SU-DHL-6 (cell line): Measurements from ENCODE around the gene TOMT.
"Not testable (repeated sequence)": the region's sequence is repeated elsewhere in the genome, so short reads cannot be mapped to it uniquely, and the experiment has no call there.

Experiments
- H2AFZ ChIP-seq: fragments of 200-600 bp; sonication (generic); 2 replicates; pipeline ENCODE4 v1.6.1; 2014; ENCODE audit warnings: low read depth, mild to moderate bottlenecking, moderate library complexity, mixed read lengths, antibody characterized with exemption, low read length; ENCODE audit not compliant: severe bottlenecking
- H3F3A ChIP-seq: fragments of 200-600 bp; shearing (Covaris generic); 2 replicates; pipeline ENCODE4 v1.6.0; 2016; ENCODE audit warnings: antibody characterized with exemption, mild to moderate bottlenecking; ENCODE audit not compliant: insufficient read depth
- H3K27ac ChIP-seq: fragments of 200-600 bp; sonication (generic); 2 replicates; pipeline ENCODE4 v1.5.1; 2016; ENCODE audit warnings: low read depth, mild to moderate bottlenecking, low read length, moderate library complexity, mixed read lengths
- H3K27me3 ChIP-seq: fragments of 200-600 bp; sonication (generic), shearing (Covaris generic); 2 replicates; pipeline ENCODE4 v1.6.0; 2014; ENCODE audit warnings: mild to moderate bottlenecking, low read length
- H3K36me3 ChIP-seq: fragments of 200-600 bp; sonication (generic); 2 replicates; pipeline ENCODE4 v1.6.1; 2014; ENCODE audit warnings: mild to moderate bottlenecking, low read length, mixed read lengths
- H3K4me2 ChIP-seq: fragments of 300-600, 200-600 bp; shearing (Covaris generic), sonication (generic); 2 replicates; pipeline ENCODE4 v1.6.0; 2014; ENCODE audit warnings: low read length, low read depth, mild to moderate bottlenecking; ENCODE audit not compliant: poor library complexity, severe bottlenecking
- H3K4me3 ChIP-seq: fragments of 200-600 bp; sonication (generic); 2 replicates; pipeline ENCODE4 v1.5.1; 2014; ENCODE audit warnings: antibody characterized with exemption, low read length, mild to moderate bottlenecking, mixed read lengths; ENCODE audit not compliant: insufficient read depth, poor library complexity, severe bottlenecking
- H3K79me2 ChIP-seq: fragments of 200-600 bp; sonication (generic); 2 replicates; pipeline ENCODE4 v1.6.1; 2014; ENCODE audit warnings: mild to moderate bottlenecking, low read length, moderate library complexity; ENCODE audit not compliant: insufficient read depth
- H3K9ac ChIP-seq: fragments of 200-600 bp; sonication (generic); 2 replicates; pipeline ENCODE4 v1.7.0; 2014; ENCODE audit warnings: mild to moderate bottlenecking, low read length
- H3K9me2 ChIP-seq: fragments of 200-600 bp; sonication (generic); replicated peaks from 2 replicates; pipeline ENCODE4 v1.6.1; 2014; ENCODE audit warnings: low read length; ENCODE audit not compliant: insufficient read depth
- H3K9me3 ChIP-seq: fragments of 200-600 bp; sonication (generic); 2 replicates; pipeline ENCODE4 v1.6.1; 2014; ENCODE audit warnings: low read length, mixed read lengths; ENCODE audit not compliant: insufficient read depth
- H4K20me1 ChIP-seq: fragments of 200-600 bp; sonication (generic); 2 replicates; pipeline ENCODE4 v1.6.1; 2014; ENCODE audit warnings: low read depth, mild to moderate bottlenecking, antibody characterized with exemption, low read length, moderate library complexity, mixed read lengths
- EZH2phosphoT487 ChIP-seq: fragments of 200-600 bp; sonication (generic), shearing (Covaris generic); conservative IDR thresholded peaks from 2 replicates; pipeline ENCODE4 v1.6.1; 2018; ENCODE audit warnings: mild to moderate bottlenecking, antibody characterized with exemption, low read length, moderate library complexity, mixed read lengths
- TF ChIP-seq, protein P1 (sequence below): fragments of 200-600 bp; sonication (generic); IDR thresholded peaks from one replicate; pipeline ENCODE4 v1.5.1; 2017; ENCODE audit warnings: antibody characterized with exemption, mild to moderate bottlenecking, low read length, moderate library complexity; ENCODE audit not compliant: insufficient read depth, poor library complexity, severe bottlenecking

Gene TOMT

DNA sequence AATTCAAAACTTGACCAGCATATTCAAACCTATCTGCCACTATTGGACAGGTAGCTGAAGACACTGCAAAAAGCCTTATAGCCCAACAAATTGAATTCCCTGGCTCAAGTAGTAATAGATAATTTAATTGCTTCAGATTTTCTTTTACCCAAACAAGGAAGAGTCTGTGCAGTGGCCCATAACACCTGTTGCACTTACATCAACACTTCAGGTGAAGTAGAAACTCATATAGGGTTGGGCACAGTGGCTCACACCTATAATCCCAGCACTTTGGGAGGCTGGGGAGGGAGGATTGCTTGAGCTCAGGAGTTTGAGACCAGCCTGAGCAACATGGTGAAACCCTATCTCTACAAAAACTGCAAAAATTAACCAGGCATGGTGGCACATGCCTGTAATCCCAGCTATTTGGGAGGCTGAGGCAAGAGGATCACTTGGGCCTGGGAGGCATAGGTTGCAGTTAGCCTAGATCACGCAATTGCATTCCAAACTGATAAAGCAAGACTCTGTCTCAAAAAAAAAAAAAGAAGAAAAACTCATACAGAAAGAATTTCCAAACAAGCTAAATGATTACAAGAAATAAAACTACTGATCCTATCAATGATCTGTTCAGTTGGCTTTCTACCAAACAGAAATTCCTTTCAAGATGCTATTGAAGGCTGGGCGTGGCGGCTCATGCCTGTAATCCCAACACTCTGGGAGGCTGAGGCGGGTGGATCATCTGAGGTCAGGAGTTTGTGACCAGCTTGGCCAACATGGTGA, 39.3 kb downstream of the TOMT start:
- Histone ChIP-seq H4K20me1 (no peaks in the 10 kb centered on the region), H3K9me2 (no peaks in the 10 kb centered on the region), H3K4me2 (no peak overlapping the region), H3F3A (no peaks in the 10 kb centered on the region), H3K9ac (no peak overlapping the region), H3K9me3 (no peaks in the 10 kb centered on the region), H3K36me3 (no peaks in the 10 kb centered on the region), H3K27me3 (no peaks in the 10 kb centered on the region), H2AFZ (no peak overlapping the region), H3K79me2 (no peaks in the 10 kb centered on the region), H3K27ac (no peak overlapping the region), H3K4me3 (no peak overlapping the region)
- TF ChIP-seq EZH2phosphoT487, result no peak
- TF ChIP-seq, protein P1, sequence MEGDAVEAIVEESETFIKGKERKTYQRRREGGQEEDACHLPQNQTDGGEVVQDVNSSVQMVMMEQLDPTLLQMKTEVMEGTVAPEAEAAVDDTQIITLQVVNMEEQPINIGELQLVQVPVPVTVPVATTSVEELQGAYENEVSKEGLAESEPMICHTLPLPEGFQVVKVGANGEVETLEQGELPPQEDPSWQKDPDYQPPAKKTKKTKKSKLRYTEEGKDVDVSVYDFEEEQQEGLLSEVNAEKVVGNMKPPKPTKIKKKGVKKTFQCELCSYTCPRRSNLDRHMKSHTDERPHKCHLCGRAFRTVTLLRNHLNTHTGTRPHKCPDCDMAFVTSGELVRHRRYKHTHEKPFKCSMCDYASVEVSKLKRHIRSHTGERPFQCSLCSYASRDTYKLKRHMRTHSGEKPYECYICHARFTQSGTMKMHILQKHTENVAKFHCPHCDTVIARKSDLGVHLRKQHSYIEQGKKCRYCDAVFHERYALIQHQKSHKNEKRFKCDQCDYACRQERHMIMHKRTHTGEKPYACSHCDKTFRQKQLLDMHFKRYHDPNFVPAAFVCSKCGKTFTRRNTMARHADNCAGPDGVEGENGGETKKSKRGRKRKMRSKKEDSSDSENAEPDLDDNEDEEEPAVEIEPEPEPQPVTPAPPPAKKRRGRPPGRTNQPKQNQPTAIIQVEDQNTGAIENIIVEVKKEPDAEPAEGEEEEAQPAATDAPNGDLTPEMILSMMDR, result no peak

DNA sequence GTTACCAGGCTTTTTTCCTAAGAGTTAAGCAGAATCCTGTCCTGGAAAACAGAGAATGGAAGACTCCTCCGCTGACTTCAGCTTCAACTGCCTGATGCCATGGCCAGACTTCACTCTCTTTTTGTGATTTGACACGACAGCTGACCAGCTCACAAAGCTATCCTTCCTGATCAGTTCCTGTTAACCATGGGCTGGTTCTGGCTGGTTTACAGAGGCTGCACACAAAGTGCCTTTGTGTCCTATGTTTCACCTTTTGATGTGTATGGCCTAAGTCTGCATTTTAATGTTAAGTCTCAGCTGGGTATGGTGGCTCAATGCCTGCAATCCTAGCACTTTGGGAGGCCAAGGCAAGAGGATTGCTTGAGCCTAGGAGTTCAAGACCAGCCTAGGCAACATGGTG, 40.9 kb downstream of the TOMT start:
- Histone ChIP-seq H3K27ac (no peak overlapping the region), H3K27me3 (no peaks in the 10 kb centered on the region), H3K36me3 (no peaks in the 10 kb centered on the region), H3K9ac (no peak overlapping the region), H3K4me3 (no peak overlapping the region), H3K4me2 (no peak overlapping the region), H3K9me3 (no peaks in the 10 kb centered on the region), H3F3A (no peaks in the 10 kb centered on the region), H3K79me2 (no peaks in the 10 kb centered on the region), H4K20me1 (no peaks in the 10 kb centered on the region), H3K9me2 (no peaks in the 10 kb centered on the region), H2AFZ (no peak overlapping the region)
- no peak for TF ChIP-seq EZH2phosphoT487
- TF ChIP-seq, protein P1, result no peak

DNA sequence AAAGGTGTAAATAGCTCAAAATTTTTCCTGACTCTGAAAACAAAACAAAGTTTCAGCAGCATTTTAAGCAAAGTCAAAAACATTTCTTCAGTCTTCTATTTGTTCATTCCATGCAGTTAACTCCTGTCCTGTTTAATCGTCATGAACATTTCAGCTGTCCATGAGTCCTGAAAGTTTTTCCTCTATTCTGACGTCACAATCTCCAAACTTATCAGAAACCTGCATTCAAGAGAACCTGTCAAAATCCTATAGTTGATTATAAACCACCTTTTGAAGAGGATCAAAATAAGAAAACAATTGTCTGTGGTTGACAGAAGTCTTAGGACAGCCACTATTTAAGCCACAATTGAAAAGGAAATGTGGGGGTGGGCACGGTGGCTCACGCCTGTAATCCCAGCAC, 45.2 kb downstream of the TOMT start:
- Histone ChIP-seq H3K27me3 (no peaks in the 10 kb centered on the region), H3K9me3 (no peaks in the 10 kb centered on the region), H3F3A (no peaks in the 10 kb centered on the region), H3K4me2 (no peak overlapping the region), H3K9ac (no peak overlapping the region), H2AFZ (no peak overlapping the region), H3K36me3 (no peaks in the 10 kb centered on the region), H3K4me3 (no peak overlapping the region), H3K79me2 (no peaks in the 10 kb centered on the region), H3K27ac (no peak overlapping the region), H3K9me2 (no peaks in the 10 kb centered on the region), H4K20me1 (no peaks in the 10 kb centered on the region)
- TF ChIP-seq EZH2phosphoT487, result no peak
- TF ChIP-seq, protein P1, result no peak

DNA sequence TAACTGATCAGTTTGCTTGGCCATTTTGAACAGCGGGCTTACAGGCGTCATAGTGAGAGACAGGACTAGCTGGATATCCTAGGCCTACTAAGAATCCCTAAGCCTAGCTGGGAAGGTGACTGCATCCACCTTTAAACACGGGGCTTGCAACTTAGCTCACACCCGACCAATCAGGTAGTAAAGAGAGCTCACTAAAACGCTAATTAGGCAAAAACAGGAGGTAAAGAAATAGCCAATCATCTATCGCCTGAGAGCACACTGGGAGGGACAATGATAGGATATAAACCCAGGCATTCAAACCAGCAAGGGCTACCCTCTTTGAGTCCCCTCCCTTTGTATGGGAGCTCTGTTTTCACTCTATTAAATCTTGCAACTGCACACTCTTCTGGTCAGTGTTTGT, 48.1 kb downstream of the TOMT start:
- H3F3A ChIP-seq, H3K9me3 ChIP-seq, H3K9me2 ChIP-seq, H3K79me2 ChIP-seq, H3K9ac ChIP-seq, H3K27ac ChIP-seq, H3K4me3 ChIP-seq, H3K36me3 ChIP-seq, H3K27me3 ChIP-seq, H2AFZ ChIP-seq, H3K4me2 ChIP-seq, H4K20me1 ChIP-seq: not testable (repeated sequence)
